Subcutaneous adipose tissue (tissue), 4 donors: ENCODE measurements around the gene RANBP3. TPM values are rescaled to one million over a fixed set of nuclear protein-coding genes. Genes with fewer than 3 reads are reported as not detected.

ENCODE experiments used
- total RNA-seq, 4 donors: library from RNA; depleted of rRNA; stranded (reverse); fragments of >200 nt; gene quantifications; one replicate each; pipeline ENCODE4 v1.1.0, GENCODE V29; 2016
- TF ChIP-seq, protein P1 (sequence below): fragments of 450-650 bp; IDR thresholded peaks from one replicate; pipeline ENCODE4 v1.5.1; 2016; ENCODE audit warnings: low read depth, mild to moderate bottlenecking, control low read depth, antibody characterized with exemption, moderate library complexity

Gene RANBP3
- total RNA-seq, 4 donors from 2014 or later: 28.8 to 84.2 (median 57.7) TPM

DNA sequence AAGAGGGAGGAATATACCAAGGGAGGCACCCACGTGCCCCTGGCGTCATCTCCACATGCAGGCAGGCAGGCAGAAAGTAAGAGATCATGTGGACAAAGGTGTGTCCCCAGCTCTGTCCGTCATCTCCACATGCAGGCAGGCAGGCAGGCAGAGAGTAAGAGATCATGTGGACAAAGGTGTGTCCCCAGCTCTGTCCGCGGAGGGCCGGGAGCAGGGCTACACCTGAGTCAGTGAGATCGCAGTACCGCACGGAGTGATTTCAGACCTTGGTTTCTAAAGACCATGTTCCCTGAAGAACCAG lies 41.7 kb downstream of the RANBP3 start:
- TF ChIP-seq, protein P1, sequence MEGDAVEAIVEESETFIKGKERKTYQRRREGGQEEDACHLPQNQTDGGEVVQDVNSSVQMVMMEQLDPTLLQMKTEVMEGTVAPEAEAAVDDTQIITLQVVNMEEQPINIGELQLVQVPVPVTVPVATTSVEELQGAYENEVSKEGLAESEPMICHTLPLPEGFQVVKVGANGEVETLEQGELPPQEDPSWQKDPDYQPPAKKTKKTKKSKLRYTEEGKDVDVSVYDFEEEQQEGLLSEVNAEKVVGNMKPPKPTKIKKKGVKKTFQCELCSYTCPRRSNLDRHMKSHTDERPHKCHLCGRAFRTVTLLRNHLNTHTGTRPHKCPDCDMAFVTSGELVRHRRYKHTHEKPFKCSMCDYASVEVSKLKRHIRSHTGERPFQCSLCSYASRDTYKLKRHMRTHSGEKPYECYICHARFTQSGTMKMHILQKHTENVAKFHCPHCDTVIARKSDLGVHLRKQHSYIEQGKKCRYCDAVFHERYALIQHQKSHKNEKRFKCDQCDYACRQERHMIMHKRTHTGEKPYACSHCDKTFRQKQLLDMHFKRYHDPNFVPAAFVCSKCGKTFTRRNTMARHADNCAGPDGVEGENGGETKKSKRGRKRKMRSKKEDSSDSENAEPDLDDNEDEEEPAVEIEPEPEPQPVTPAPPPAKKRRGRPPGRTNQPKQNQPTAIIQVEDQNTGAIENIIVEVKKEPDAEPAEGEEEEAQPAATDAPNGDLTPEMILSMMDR: no peak

DNA sequence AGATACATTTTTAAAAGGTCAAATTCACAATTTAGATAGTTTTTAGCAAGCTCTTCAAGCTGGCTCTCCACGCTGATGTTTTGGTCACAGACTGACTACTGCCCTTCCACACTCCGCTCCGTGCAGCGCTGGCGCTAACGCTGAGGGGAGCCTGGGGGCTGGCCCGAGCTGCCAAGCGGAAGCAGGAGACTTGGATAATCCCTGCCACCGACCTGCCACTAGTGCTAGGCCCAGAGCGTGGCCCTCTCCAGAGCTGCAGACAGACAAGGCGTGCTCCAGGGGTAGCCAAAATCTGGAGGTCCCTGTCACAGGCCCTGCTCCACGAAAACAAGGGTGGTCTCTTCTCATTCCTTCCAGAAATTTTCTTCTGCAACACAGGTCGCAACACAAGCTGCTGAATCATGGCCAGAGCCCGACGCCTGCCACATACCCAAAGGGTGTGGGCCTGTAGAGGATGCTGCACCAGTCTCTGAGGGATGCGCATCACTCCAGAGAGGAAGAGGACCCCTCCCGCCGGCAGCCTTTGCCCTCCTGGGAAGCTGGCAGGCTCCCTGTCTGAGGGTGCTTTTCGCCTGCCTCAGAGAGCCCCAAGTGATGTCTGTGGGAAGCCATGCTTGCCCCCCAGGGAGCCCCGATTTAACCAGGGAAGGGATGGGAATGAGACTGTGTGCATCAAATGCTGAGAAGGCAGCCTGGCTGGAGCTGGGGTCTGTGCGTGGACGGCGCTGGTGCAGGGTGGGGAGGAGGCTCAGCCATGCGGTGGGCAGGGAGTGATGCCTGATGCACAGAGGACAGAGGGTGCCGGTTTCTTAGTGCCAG lies 42.3 kb downstream of the RANBP3 start:
- TF ChIP-seq, protein P1: no peak

DNA sequence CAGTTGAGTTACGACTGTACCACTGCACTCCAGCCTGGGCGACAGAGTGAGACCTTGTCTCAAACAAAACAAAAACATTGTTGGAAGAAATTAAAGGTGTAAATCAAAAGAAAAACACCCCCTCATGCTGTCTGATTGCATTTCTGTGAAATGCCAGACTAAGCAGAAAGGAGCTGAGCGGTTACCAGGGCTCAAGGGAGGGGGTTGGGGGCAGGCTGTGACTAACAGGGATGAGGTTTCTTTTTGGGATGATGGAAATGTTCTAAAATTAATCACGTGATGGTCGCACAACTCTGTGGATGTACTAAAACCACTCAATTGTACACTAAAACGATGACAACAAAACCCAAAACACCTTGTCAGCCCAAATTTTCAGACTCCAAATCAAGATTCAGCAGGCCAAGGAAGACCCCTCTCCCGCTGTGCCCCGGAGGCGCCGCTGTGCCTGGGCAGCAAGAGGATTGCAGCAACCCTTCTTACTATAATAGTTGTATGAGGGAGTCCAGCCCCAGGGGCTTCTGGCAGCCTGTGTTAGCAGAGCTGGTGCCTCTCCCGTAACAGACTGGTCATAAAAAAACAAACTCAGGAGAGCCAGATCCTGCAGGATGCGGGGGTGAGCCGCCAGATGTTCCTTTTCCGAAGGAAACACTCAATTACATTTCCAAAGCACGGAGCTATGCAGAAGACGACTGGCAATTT lies 43.0 kb downstream of the RANBP3 start:
- TF ChIP-seq, protein P1: no peak

DNA sequence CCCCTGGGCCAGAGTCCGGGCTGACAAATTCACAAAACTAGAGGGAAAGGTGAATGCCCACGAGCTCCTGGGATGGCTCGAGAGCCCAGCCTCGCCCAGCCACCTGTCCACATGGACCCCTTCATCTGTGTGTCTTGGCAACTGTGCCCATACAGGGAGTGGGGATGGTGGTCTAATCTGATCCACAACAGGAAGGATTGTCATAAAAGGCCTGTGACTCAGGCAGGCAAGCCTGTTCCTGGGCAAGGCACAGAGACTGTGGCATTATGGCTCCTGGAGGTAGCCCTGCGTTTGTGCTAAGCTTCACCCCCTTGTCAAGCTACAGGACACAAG lies 43.9 kb downstream of the RANBP3 start:
- TF ChIP-seq, protein P1: no peak

DNA sequence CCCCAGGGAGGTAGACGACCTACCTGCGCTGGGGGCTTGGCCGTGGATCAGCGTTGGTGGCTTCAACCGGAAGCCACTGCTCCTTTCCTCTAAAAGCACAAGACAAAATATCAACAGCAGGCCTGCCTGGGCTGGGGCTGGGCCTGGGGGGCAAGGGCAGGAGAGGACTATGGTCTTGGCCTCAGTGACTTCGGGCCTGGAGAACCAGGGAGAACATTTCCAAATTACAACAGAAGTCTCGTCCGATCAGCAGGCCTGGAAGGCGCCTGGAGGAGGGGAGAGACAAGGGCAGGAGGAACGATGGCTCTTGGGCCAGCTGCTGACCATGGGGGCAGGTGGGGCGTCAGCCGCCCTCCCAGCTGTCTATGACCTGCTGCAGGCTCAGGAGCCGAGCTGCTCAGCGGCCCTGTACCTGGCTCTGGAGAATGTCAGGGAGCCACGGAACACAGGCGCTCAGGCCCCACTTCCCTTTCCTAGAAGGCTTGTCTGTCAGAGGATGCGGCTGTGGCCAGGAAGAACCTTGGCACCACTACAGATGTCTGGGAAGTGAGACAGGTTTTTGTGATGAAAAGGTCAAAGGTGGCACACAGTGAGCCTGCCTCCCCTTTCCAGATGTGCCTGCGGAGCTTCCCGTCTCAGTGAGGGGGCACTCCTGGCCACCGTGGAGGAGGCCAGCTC lies 44.4 kb downstream of the RANBP3 start:
- TF ChIP-seq, protein P1: no peak

DNA sequence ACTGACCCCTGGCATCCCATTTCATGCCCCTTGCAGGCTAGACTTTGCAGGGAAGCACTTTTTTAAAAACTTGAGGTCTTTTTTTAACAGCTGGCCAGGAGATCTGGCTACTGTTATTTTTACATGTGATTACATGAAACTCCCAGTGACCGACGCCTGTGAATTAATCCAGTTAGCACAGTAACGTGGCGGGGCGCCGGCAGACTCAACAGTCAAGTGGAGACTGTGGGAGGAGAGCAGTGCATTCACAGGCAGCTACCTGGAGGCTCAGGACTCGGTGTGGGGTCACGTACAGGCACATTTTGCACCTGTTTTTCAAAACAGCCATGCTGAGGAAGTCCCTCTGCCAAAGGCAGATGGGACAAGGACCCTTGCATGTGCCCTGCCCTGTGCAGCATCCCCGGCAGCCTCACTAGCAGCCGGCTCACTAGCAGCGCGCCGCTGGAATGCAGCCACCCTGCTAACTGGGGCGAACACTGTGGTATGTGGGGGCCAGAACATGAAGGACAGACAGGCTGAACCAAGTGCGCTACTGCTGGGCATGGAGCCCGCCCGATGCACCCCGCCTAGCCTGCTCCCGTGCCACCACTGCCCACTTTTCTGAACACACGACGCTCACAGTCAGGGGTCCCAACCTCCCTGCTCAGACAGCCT lies 45.2 kb downstream of the RANBP3 start:
- TF ChIP-seq, protein P1: no peak

DNA sequence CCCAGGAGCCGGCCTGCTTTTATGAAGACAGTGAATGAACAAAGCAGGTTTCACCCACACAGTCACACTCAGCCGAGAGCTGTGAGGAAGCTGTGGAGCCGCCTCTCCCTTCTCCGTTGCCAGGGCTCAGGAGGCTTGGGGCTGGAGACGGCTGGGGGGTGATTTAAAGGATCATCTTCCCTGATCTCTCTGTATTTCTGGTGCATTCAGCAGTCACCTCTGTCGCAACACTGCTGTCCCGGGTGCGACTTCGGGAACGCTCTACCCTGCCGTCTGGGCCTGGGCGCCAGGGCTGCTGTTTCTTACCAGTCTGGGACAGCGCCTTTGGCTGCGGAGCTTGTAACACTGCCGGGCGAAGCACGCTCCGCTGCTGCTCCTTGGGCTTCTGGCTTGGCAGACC lies 45.8 kb downstream of the RANBP3 start:
- TF ChIP-seq, protein P1: no peak
